SK-N-SH treated with all-trans-retinoic acid at 6 μM for 48 hours (cell line): ENCODE results near the gene EPS8.

Experiments
- ARNTL ChIP-seq: fragments of 450-650 bp; formaldehyde crosslinking; IDR thresholded peaks from 2 replicates; pipeline ENCODE4 v1.5.0; 2020; ENCODE audit warnings: low read depth, mild to moderate bottlenecking, moderate library complexity, borderline replicate concordance
- PPARA ChIP-seq: fragments of 250-450 bp; sonication (Bioruptor Pico); IDR thresholded peaks from 2 replicates; pipeline ENCODE4 v1.5.0; 2020; ENCODE audit warnings: mild to moderate bottlenecking, borderline replicate concordance
- RARB ChIP-seq: fragments of 250-450 bp; sonication (Bioruptor Pico); IDR thresholded peaks from 2 replicates; pipeline ENCODE4 v1.8.0; 2021; ENCODE audit warnings: mild to moderate bottlenecking, moderate library complexity
- ZFP3 ChIP-seq: fragments of 250-450 bp; sonication (Bioruptor Pico); IDR thresholded peaks from 2 replicates; pipeline ENCODE4 v1.5.0; 2020; ENCODE audit warnings: mild to moderate bottlenecking, moderate library complexity
- TF ChIP-seq, protein P1 (sequence below): fragments of 250-450 bp; sonication (Bioruptor Pico); IDR thresholded peaks from 2 replicates; pipeline ENCODE4 v1.8.0; 2021; ENCODE audit warnings: low read depth, mild to moderate bottlenecking, moderate library complexity, borderline replicate concordance
- TF ChIP-seq, protein P2 (sequence below): fragments of 250-450 bp; sonication (Bioruptor Pico); IDR thresholded peaks from 2 replicates; pipeline ENCODE4 v1.8.0; 2020; ENCODE audit warnings: mild to moderate bottlenecking, moderate library complexity, borderline replicate concordance
- TF ChIP-seq, protein P3 (sequence below): fragments of 250-450 bp; sonication (Bioruptor Pico); IDR thresholded peaks from 2 replicates; pipeline ENCODE4 v1.5.1; 2020; ENCODE audit warnings: low read depth, mild to moderate bottlenecking, moderate library complexity

DNA sequence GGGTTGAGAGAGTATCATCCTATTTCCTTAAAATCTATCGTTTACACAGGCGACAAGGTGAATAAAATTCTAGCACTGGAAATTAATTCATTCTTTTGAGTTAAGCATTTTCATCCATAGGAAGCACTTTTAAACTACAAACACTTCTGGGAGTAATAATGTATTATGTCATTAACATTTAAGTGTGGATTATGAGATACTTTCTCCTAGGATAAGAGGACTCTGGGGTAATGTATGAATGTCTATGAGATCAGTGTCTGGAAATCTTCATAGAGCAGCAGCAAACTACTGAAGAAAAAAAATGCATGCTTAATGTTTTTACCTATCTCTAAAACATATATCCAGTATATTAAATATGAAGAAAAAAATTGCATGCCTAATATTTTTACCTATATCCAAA is 86.9 kb downstream of the EPS8 start:
- TF ChIP-seq, protein P1, sequence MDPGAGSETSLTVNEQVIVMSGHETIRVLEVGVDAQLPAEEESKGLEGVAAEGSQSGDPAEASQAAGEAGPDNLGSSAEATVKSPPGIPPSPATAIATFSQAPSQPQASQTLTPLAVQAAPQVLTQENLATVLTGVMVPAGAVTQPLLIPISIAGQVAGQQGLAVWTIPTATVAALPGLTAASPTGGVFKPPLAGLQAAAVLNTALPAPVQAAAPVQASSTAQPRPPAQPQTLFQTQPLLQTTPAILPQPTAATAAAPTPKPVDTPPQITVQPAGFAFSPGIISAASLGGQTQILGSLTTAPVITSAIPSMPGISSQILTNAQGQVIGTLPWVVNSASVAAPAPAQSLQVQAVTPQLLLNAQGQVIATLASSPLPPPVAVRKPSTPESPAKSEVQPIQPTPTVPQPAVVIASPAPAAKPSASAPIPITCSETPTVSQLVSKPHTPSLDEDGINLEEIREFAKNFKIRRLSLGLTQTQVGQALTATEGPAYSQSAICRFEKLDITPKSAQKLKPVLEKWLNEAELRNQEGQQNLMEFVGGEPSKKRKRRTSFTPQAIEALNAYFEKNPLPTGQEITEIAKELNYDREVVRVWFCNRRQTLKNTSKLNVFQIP (CRISPR knock-in tag) = no peak
- TF ChIP-seq, protein P2, sequence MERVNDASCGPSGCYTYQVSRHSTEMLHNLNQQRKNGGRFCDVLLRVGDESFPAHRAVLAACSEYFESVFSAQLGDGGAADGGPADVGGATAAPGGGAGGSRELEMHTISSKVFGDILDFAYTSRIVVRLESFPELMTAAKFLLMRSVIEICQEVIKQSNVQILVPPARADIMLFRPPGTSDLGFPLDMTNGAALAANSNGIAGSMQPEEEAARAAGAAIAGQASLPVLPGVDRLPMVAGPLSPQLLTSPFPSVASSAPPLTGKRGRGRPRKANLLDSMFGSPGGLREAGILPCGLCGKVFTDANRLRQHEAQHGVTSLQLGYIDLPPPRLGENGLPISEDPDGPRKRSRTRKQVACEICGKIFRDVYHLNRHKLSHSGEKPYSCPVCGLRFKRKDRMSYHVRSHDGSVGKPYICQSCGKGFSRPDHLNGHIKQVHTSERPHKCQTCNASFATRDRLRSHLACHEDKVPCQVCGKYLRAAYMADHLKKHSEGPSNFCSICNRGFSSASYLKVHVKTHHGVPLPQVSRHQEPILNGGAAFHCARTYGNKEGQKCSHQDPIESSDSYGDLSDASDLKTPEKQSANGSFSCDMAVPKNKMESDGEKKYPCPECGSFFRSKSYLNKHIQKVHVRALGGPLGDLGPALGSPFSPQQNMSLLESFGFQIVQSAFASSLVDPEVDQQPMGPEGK (CRISPR knock-in tag) = no peak
- TF ChIP-seq RARB (CRISPR knock-in tag) = no peak
- no peak for TF ChIP-seq ZFP3 (CRISPR knock-in tag)
- TF ChIP-seq, protein P3, sequence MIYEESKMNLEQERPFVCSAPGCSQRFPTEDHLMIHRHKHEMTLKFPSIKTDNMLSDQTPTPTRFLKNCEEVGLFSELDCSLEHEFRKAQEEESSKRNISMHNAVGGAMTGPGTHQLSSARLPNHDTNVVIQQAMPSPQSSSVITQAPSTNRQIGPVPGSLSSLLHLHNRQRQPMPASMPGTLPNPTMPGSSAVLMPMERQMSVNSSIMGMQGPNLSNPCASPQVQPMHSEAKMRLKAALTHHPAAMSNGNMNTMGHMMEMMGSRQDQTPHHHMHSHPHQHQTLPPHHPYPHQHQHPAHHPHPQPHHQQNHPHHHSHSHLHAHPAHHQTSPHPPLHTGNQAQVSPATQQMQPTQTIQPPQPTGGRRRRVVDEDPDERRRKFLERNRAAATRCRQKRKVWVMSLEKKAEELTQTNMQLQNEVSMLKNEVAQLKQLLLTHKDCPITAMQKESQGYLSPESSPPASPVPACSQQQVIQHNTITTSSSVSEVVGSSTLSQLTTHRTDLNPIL (CRISPR knock-in tag) = no peak
- no peak for TF ChIP-seq PPARA (CRISPR knock-in tag)
- no peak for TF ChIP-seq ARNTL (CRISPR knock-in tag)
